NCI-H526 (cell line): ENCODE data around the gene ADD2.
"Not testable (repeated sequence)": the region's sequence is repeated elsewhere in the genome, so short reads cannot be mapped to it uniquely, and the experiment has no call there.

ENCODE experiments used
- DNase-seq, 2 experiments: peaks; one replicate each; lab custom pipeline; 2025; lab: John Stamatoyannopoulos, UW

ADD2 gene

GRCh38 chr2:70632388-70632787 is 135.6 kb downstream of the ADD2 start:
- DNase-seq, result no peak

DNA sequence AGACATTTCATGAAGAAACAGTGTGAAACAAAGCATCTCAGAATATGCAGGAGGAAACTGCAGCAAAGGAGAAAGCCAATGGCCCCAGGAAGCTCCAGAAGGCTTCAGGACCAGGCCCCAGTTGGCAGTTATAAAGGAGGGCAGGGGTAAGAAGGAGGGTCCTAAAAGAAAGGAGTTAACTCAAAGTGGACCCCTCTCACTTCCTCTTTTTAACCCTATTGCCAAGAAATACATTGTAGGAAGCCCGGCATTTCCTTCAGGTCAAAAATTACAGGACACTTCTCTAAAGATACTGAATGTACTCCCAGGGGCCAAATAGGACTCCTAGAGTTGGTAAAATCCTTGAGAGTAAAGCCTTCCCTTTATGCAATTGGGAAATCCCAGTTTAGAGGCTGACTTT is 137.2 kb downstream of the ADD2 start:
- no peak for DNase-seq

GRCh38 chr2:70627211-70627898 is 140.6 kb downstream of the ADD2 start:
- peak in 1 of 2 experiments; percentile 49 for DNase-seq

DNA sequence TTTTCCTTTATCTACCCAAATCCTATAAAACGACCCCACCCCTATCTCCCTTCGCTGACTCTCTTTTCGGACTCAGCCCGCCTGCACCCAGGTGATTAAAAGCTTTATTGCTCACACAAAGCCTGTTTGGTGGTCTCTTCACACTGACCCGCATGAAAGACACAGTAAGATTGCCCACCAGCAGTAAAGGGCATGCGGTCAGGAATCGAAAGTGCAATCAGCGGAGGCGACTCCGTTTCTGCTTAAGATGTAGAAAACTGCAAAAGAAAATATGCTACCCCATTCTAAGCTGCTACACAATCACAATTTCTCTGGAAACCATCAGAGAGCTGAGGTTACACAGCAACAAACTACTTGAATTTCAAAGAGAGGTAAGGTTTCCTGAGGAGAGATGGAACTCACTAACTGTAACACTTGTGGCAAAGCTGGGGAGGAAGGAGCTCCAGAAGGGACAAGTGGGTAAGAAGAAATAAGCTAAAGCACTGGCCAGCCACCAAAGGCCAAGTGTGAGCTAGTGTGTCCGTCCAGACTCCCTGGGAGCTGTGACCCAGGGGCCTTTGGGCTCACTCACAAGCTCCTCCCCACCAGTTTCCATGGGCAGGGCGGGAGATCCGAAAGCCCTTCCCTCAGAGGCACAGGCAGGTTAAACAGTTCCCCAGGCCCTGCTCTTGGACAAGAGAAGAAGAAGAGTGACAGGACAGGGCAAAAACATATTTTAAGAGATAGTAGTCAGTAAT is 141.6 kb downstream of the ADD2 start:
- DNase-seq, result no peak

GRCh38 chr2:70621536-70621935 is 146.5 kb downstream of the ADD2 start:
- DNase-seq, result not testable (repeated sequence)

DNA sequence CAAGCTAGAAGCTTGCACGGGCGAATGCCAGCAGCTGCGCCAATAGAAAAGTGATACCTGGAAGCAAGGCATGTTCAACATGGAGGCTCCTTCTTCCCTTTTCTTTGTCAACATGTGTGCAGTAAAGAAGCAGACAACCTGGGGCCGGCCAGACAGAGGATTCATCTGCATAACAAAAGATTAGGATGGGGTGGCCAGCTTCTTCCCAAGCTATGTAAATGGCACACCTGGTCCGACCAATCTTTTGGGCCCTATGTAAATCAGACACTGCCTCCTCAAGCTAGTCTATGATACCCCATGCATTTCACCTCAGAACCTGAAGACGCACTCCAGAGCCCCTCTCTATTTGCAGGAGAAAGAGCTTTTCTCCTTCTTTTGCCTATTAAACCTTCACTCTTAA is 148.0 kb downstream of the ADD2 start:
- no peak for DNase-seq

DNA sequence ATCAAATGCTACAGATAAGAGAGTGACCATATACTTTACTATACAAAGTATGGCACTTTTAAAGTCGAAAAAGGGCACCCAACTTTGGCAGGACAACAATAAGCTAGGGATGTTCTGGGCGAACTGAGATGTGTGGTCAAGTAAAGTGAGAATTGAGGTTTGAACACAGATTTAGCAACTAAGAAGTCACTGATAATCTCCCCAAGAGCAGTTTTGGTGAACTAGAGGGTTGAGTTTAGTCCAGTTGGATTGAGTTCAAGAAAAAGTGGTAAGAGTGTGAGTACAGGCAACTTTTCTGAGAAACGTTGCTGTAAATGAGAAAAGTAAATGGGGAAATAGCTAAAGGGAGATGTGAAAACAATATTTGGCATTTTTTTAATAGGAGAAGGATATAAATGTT is 148.8 kb downstream of the ADD2 start:
- DNase-seq, result no peak

GRCh38 chr2:70616168-70616694 is 151.8 kb downstream of the ADD2 start:
- no peak for DNase-seq

DNA sequence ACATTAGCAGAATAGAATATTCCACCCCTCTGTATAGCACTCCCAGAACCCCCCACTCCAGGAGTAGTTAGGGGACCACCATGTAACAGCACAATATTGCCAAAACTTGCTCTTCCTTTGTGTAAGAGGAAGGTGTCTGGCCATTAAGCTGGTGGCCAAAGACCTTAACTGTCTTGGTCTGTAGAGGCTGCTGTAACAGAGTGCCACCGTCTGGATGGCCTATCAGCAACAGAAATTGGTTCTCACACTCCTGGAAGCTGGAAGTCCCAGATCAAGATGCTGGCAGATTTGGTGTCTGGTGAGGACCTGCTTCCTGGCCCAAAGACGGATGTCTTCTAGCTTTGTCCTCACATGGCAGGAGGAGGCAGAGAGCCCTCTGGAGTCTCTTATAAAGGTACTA is 152.8 kb downstream of the ADD2 start:
- no peak for DNase-seq

DNA sequence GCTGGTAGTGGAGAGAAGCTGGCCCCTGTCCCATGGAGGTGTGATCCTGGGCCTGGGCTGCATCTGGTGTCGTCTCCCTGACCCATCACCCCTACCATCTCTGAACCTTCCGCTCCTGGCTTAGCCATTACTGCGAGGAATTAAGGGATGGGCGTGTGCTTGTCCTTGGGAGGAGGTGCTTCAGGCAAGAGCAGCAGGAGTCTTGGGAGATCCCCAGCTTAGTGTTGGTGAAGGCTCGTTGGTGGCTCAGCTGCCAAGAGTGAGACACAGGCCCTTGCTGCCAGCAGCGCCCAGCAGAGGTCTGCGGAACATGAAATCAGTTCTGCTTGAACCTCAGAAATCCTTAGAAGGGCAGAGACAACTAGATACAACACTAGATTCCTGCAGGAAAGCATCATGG is 154.5 kb downstream of the ADD2 start:
- DNase-seq, result no peak

DNA sequence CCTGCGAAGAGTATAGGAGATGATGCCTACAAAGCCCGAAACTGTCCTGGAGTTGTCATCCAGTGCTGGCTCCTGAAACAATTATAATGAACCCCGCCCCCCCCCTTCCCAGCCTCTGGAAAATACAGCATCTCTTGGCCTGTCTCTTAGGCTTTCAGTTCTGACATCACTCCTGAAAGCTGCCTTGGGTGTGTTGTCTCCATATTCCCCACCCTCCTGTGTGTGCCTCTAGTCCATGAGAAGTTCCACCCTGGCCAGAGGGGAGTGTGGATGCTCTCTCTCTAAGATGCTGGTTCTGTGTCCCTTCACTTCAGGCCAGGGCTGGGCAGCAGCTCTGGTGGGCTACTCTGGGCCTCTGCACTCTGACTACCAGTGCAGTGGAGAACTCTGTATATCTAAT is 155.4 kb downstream of the ADD2 start:
- DNase-seq, result no peak

- DNase-seq, result no peak
Observed at GRCh38 chr2:70608373-70608772, 159.6 kb downstream of the ADD2 start.

GRCh38 chr2:70607121-70607561 is 160.9 kb downstream of the ADD2 start:
- DNase-seq, result no peak
